SU-DHL-6 (cell line): Measurements from ENCODE around the gene SH2B2.

ENCODE experiments used
- H2AFZ ChIP-seq: fragments of 200-600 bp; sonication (generic); 2 replicates; pipeline ENCODE4 v1.6.1; 2014; ENCODE audit warnings: low read depth, mild to moderate bottlenecking, moderate library complexity, mixed read lengths, antibody characterized with exemption, low read length; ENCODE audit not compliant: severe bottlenecking
- H3F3A ChIP-seq: fragments of 200-600 bp; shearing (Covaris generic); 2 replicates; pipeline ENCODE4 v1.6.0; 2016; ENCODE audit warnings: antibody characterized with exemption, mild to moderate bottlenecking; ENCODE audit not compliant: insufficient read depth
- H3K27ac ChIP-seq: fragments of 200-600 bp; sonication (generic); 2 replicates; pipeline ENCODE4 v1.5.1; 2016; ENCODE audit warnings: low read depth, mild to moderate bottlenecking, low read length, moderate library complexity, mixed read lengths
- H3K27me3 ChIP-seq: fragments of 200-600 bp; sonication (generic), shearing (Covaris generic); 2 replicates; pipeline ENCODE4 v1.6.0; 2014; ENCODE audit warnings: mild to moderate bottlenecking, low read length
- H3K36me3 ChIP-seq: fragments of 200-600 bp; sonication (generic); 2 replicates; pipeline ENCODE4 v1.6.1; 2014; ENCODE audit warnings: mild to moderate bottlenecking, low read length, mixed read lengths
- H3K4me2 ChIP-seq: fragments of 300-600, 200-600 bp; shearing (Covaris generic), sonication (generic); 2 replicates; pipeline ENCODE4 v1.6.0; 2014; ENCODE audit warnings: low read length, low read depth, mild to moderate bottlenecking; ENCODE audit not compliant: poor library complexity, severe bottlenecking
- H3K4me3 ChIP-seq: fragments of 200-600 bp; sonication (generic); 2 replicates; pipeline ENCODE4 v1.5.1; 2014; ENCODE audit warnings: antibody characterized with exemption, low read length, mild to moderate bottlenecking, mixed read lengths; ENCODE audit not compliant: insufficient read depth, poor library complexity, severe bottlenecking
- H3K79me2 ChIP-seq: fragments of 200-600 bp; sonication (generic); 2 replicates; pipeline ENCODE4 v1.6.1; 2014; ENCODE audit warnings: mild to moderate bottlenecking, low read length, moderate library complexity; ENCODE audit not compliant: insufficient read depth
- H3K9ac ChIP-seq: fragments of 200-600 bp; sonication (generic); 2 replicates; pipeline ENCODE4 v1.7.0; 2014; ENCODE audit warnings: mild to moderate bottlenecking, low read length
- H3K9me2 ChIP-seq: fragments of 200-600 bp; sonication (generic); replicated peaks from 2 replicates; pipeline ENCODE4 v1.6.1; 2014; ENCODE audit warnings: low read length; ENCODE audit not compliant: insufficient read depth
- H3K9me3 ChIP-seq: fragments of 200-600 bp; sonication (generic); 2 replicates; pipeline ENCODE4 v1.6.1; 2014; ENCODE audit warnings: low read length, mixed read lengths; ENCODE audit not compliant: insufficient read depth
- H4K20me1 ChIP-seq: fragments of 200-600 bp; sonication (generic); 2 replicates; pipeline ENCODE4 v1.6.1; 2014; ENCODE audit warnings: low read depth, mild to moderate bottlenecking, antibody characterized with exemption, low read length, moderate library complexity, mixed read lengths
- CTCF ChIP-seq: fragments of 200-600 bp; sonication (generic); IDR thresholded peaks from one replicate; pipeline ENCODE4 v1.5.1; 2017; ENCODE audit warnings: antibody characterized with exemption, mild to moderate bottlenecking, low read length, moderate library complexity; ENCODE audit not compliant: insufficient read depth, poor library complexity, severe bottlenecking
- EZH2phosphoT487 ChIP-seq: fragments of 200-600 bp; sonication (generic), shearing (Covaris generic); conservative IDR thresholded peaks from 2 replicates; pipeline ENCODE4 v1.6.1; 2018; ENCODE audit warnings: mild to moderate bottlenecking, antibody characterized with exemption, low read length, moderate library complexity, mixed read lengths

Gene SH2B2

GRCh38 chr7:102291056-102291915 lies 4.6 kb downstream of the SH2B2 start:
- H3K79me2 ChIP-seq, result peaks cover 82% of the 10 kb centered on the region
- H3K27me3 ChIP-seq, result no peaks in the 10 kb centered on the region
- H3K4me2 ChIP-seq, result peak overlapping the region; percentile 88
- H3K27ac ChIP-seq, result peak overlapping the region; percentile 93
- H3K36me3 ChIP-seq, result no peaks in the 10 kb centered on the region
- peak overlapping the region; percentile 80 for H3K9ac ChIP-seq
- peaks cover 68% of the 10 kb centered on the region for H3F3A ChIP-seq
- H3K4me3 ChIP-seq, result peak overlapping the region; percentile 57
- no peaks in the 10 kb centered on the region for H3K9me2 ChIP-seq
- peaks cover under 1% of the 10 kb centered on the region; the same call in 1 of the 2 replicates for H4K20me1 ChIP-seq
- H2AFZ ChIP-seq, result no peak overlapping the region
- TF ChIP-seq CTCF (no peak), EZH2phosphoT487 (no peak)
- no peaks in the 10 kb centered on the region for H3K9me3 ChIP-seq

GRCh38 chr7:102291916-102292267 lies 5.2 kb downstream of the SH2B2 start:
- Histone ChIP-seq H2AFZ (no peak overlapping the region), H3K9me2 (no peaks in the 10 kb centered on the region), H4K20me1 (peaks cover 3% of the 10 kb centered on the region; the same call in 1 of the 2 replicates), H3K27me3 (no peaks in the 10 kb centered on the region), H3F3A (peaks cover 74% of the 10 kb centered on the region), H3K4me3 (peak overlapping the region; percentile 57), H3K27ac (peak overlapping the region; percentile 93), H3K79me2 (peaks cover 88% of the 10 kb centered on the region), H3K36me3 (no peaks in the 10 kb centered on the region), H3K9me3 (no peaks in the 10 kb centered on the region), H3K4me2 (peak overlapping the region; percentile 88), H3K9ac (peak overlapping the region; percentile 80)
- TF ChIP-seq EZH2phosphoT487 (no peak), CTCF (no peak)

DNA sequence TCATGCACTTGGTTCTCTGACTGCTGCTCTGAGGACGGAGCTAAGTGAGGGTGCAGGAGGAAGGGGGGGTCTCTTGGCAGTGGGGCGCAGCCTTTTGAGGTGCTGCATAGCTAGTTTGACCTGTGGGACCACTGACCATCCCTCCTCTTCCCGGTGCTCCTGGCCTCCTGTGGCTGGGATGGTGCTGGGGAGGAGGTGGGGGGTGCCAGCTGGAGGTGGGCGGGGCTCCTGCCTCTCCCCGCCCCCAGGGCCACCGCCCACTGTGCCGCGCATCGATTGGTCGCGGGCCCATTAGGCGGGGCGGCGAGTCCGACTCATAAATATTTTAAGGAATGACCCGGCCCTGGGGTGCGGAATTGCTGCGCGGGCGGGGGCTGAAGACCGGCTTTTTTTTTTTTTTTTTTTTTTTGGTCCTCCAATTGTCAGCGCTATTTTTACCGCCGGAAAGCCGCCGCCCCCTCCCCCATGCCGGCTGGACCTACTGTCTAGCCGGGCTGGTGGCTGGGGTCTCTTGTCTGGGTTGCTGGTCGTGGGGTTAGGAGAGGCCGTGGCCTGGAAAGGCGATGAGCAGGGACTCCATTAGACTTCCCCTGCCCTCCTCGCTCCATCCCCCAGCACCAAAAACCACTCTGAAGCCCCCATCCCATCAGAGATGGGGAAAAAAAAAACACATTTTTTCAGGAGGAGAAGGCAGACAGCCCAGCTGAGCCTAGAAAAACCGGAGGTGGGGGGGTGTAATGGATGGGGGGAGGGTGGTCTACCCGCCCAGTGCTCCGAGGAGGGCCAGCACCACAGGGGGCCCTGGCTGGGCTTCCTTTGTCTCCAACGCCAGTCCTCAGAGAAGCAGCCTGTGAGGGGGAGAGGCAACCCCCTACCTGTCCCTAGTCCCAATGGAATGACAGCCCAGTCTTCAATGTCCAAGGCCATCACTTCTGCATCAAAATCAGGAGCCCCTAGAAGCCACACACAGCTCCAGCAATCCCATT lies 6.4 kb downstream of the SH2B2 start:
- H3K4me2 ChIP-seq, result peak overlapping the region; percentile 88

More for the DNA sequence above, 6.4 kb downstream of the SH2B2 start:
- H3K27ac ChIP-seq, result peak overlapping the region; percentile 93
- H3K79me2 ChIP-seq, result peaks cover 88% of the 10 kb centered on the region
- no peaks in the 10 kb centered on the region for H3K9me3 ChIP-seq
- H3F3A ChIP-seq, result peaks cover 81% of the 10 kb centered on the region
- peak overlapping the region; percentile 80 for H3K9ac ChIP-seq
- no peaks in the 10 kb centered on the region for H3K36me3 ChIP-seq
- H3K27me3 ChIP-seq, result no peaks in the 10 kb centered on the region
- TF ChIP-seq CTCF, result no peak
- TF ChIP-seq EZH2phosphoT487, result no peak
- peak overlapping the region; percentile 43 for H3K4me3 ChIP-seq
- peaks cover 4% of the 10 kb centered on the region; the same call in 1 of the 2 replicates for H4K20me1 ChIP-seq
- no peak overlapping the region for H2AFZ ChIP-seq
- no peaks in the 10 kb centered on the region for H3K9me2 ChIP-seq
